ENCODE results near the gene CIROP. TPM values are rescaled to one million over a fixed set of nuclear protein-coding genes. Genes with fewer than 3 reads are reported as not detected.

CIROP gene
- total and polyA plus RNA-seq, 7 donors, result 0.27 TPM; not detected in 6

- 83 to 85% methylated on average over 4 of the region's 4 CpGs for whole genome bisulfite sequencing, 2 donors
- no peak overlapping the region for H3K4me3 ChIP-seq
- intact Hi-C loops (cut with DNase I), result no loop called here
- H3K27ac ChIP-seq, result peak overlapping the region; percentile 40 to 81 (median 62)
- no peaks in the 10 kb centered on the region for H3K27me3 ChIP-seq
- TF ChIP-seq EP300 (IDR thresholded peaks at IDR 0.05) (no peak), POLR2AphosphoS5 (IDR thresholded peaks at IDR 0.05) (peak in 3 of 4 donors; percentile 13 to 50 (median 49)), POLR2A (IDR thresholded peaks at IDR 0.05) (no peak), CTCF (IDR thresholded peaks at IDR 0.05) (no peak)
- DNase-seq, result no peak
- no peaks in the 10 kb centered on the region for H3K36me3 ChIP-seq
- peaks cover 0 to 71% (median 51%) of the 10 kb centered on the region in 4 donors for H3K4me1 ChIP-seq
- no peaks in the 10 kb centered on the region for H3K9me3 ChIP-seq
Observed at GRCh38 chr14:23145794-23146350, 41.1 kb upstream of the CIROP start.

- no peak for TF ChIP-seq POLR2A (IDR thresholded peaks at IDR 0.05)
- no peak for TF ChIP-seq CTCF (IDR thresholded peaks at IDR 0.05)
- TF ChIP-seq EP300 (IDR thresholded peaks at IDR 0.05), result no peak
- no peak for TF ChIP-seq POLR2AphosphoS5 (IDR thresholded peaks at IDR 0.05)
- Histone ChIP-seq H3K9me3 (no peaks in the 10 kb centered on the region), H3K27me3 (no peaks in the 10 kb centered on the region), H3K4me3 (no peak overlapping the region), H3K4me1 (peaks cover 0 to 76% (median 58%) of the 10 kb centered on the region in 4 donors), H3K36me3 (no peaks in the 10 kb centered on the region), H3K27ac (peak overlapping the region in 3 of 4 donors; percentile 24 to 81 (median 76))
- DNase-seq, result no peak
- 87 to 89% methylated on average over 1 of the region's 1 CpG for WGBS, 2 donors
- intact Hi-C loops (cut with DNase I), result no loop called here
Observed at GRCh38 chr14:23143911-23144310, 39.1 kb upstream of the CIROP start.

- DNase-seq, result no peak
- 81 to 87% methylated on average over 4 of the region's 4 CpGs for WGBS, 2 donors
- Histone ChIP-seq H3K36me3 (no peaks in the 10 kb centered on the region), H3K9me3 (no peaks in the 10 kb centered on the region), H3K4me1 (peaks cover 0 to 72% (median 54%) of the 10 kb centered on the region in 4 donors), H3K27ac (peak overlapping the region in 3 of 4 donors; percentile 65 to 81 (median 76)), H3K27me3 (no peaks in the 10 kb centered on the region), H3K4me3 (no peak overlapping the region)
- TF ChIP-seq POLR2A (IDR thresholded peaks at IDR 0.05) (no peak), CTCF (IDR thresholded peaks at IDR 0.05) (no peak), POLR2AphosphoS5 (IDR thresholded peaks at IDR 0.05) (no peak), EP300 (IDR thresholded peaks at IDR 0.05) (no peak)
- intact Hi-C loops (cut with DNase I), result no loop called here
Observed at GRCh38 chr14:23142826-23143225, 38.0 kb upstream of the CIROP start.

GRCh38 chr14:23141706-23142444 is 37.1 kb upstream of the CIROP start:
- Histone ChIP-seq H3K9me3 (no peaks in the 10 kb centered on the region), H3K36me3 (no peaks in the 10 kb centered on the region), H3K4me3 (no peak overlapping the region), H3K4me1 (peaks cover 0 to 76% (median 55%) of the 10 kb centered on the region in 4 donors), H3K27me3 (no peaks in the 10 kb centered on the region), H3K27ac (peak overlapping the region in 3 of 4 donors; percentile 65 to 81 (median 76))
- DNase-seq, result peak; percentile 83
- TF ChIP-seq POLR2A (IDR thresholded peaks at IDR 0.05) (no peak), POLR2AphosphoS5 (IDR thresholded peaks at IDR 0.05) (peak; percentile 36 to 89 (median 62)), EP300 (IDR thresholded peaks at IDR 0.05) (peak in 3 of 4 donors; percentile 25 to 96 (median 71))
- 83 to 84% methylated on average over 7 of the region's 7 CpGs for WGBS, 2 donors
- intact Hi-C loops (cut with DNase I), result no loop called here

- Histone ChIP-seq H3K27me3 (no peaks in the 10 kb centered on the region), H3K4me3 (no peak overlapping the region), H3K27ac (peak overlapping the region in 3 of 4 donors; percentile 30 to 76 (median 65)), H3K9me3 (no peaks in the 10 kb centered on the region), H3K36me3 (no peaks in the 10 kb centered on the region), H3K4me1 (peaks cover 0 to 62% (median 45%) of the 10 kb centered on the region in 4 donors)
- TF ChIP-seq POLR2A (IDR thresholded peaks at IDR 0.05) (no peak), POLR2AphosphoS5 (IDR thresholded peaks at IDR 0.05) (peak in 2 of 4 donors; percentile 32 to 52), EP300 (IDR thresholded peaks at IDR 0.05) (no peak)
- DNase-seq, result no peak
- 86 to 93% methylated on average over 6 of the region's 6 CpGs for WGBS, 2 donors
- intact Hi-C loops (cut with DNase I), result no loop called here
Observed at GRCh38 chr14:23140371-23140770, 35.6 kb upstream of the CIROP start.

Measured in sigmoid colon (tissue), 7 donors.